HepG2 (cell line): Measurements from ENCODE around the gene ICE2. TPM values are rescaled to one million over a fixed set of nuclear protein-coding genes. Genes with fewer than 3 reads are reported as not detected.

Experiments used
- DPF2 ChIP-seq: sonication (generic); formaldehyde crosslinking; IDR thresholded peaks from 2 replicates; pipeline ENCODE4 v1.4.0; 2020; ENCODE audit warnings: mild to moderate bottlenecking, low read depth, missing genetic modification reagents, borderline replicate concordance
- GATAD2A ChIP-seq: IDR thresholded peaks from 2 replicates; pipeline ENCODE4 v1.6.1; 2016
- IRF2 ChIP-seq: IDR thresholded peaks from 2 replicates; pipeline ENCODE4 v1.6.1; 2018; ENCODE audit warnings: missing genetic modification reagents, missing compliant biosample characterization
- NFYC ChIP-seq: IDR thresholded peaks from 2 replicates; pipeline ENCODE4 v1.6.1; 2016; ENCODE audit warnings: missing genetic modification reagents, missing compliant biosample characterization
- PHF21A ChIP-seq: sonication (generic); formaldehyde crosslinking; IDR thresholded peaks from 2 replicates; pipeline ENCODE4 v1.5.0; 2020; ENCODE audit warnings: mild to moderate bottlenecking, missing genetic modification reagents
- PTBP1 ChIP-seq: fragments of 200-400 bp; formaldehyde crosslinking; IDR thresholded peaks from 2 replicates; pipeline ENCODE4 v1.6.1; 2018; ENCODE audit warnings: low read length, low read depth; ENCODE audit not compliant: poor library complexity, severe bottlenecking
- SRSF1 ChIP-seq: fragments of 200-400 bp; formaldehyde crosslinking; optimal IDR thresholded peaks from 2 replicates; pipeline ENCODE3; 2017; ENCODE audit warnings: mild to moderate bottlenecking, low read depth, low read length, moderate library complexity
- polyA plus RNA-seq, 8 experiments: library from polyadenylated mRNA; depleted of rRNA in 3 of 8; stranded (reverse) in 7 of 8; unstranded in 1 of 8; fragments of >200 nt; fragmentation: Illumina TruSeq in 4 of 8; extraction: Trizol in 4 of 8; gene quantifications; 2 replicates each; pipeline versions ENCODE4 v1.2.1 to v1.2.3, GENCODE V29; 2011 to 2016; ENCODE audit warnings: low read depth in 4 of 8, missing spikeins in 1 of 8, mixed read lengths in 1 of 8; ENCODE audit not compliant: insufficient read depth in 1 of 8
- total RNA-seq, 5 experiments: library from RNA; depleted of rRNA; stranded (reverse); fragments of >200 nt; fragmentation: Illumina TruSeq; extraction: Trizol; gene quantifications; 2 replicates each; pipeline ENCODE4 v1.2.3, GENCODE V29; 2016; ENCODE audit warnings: low read depth in 1 of 5
- TF ChIP-seq, protein P1 (sequence below): IDR thresholded peaks from 2 replicates; pipeline ENCODE4 v1.6.1; 2016; ENCODE audit warnings: low read depth, missing genetic modification reagents, missing compliant biosample characterization
- TF ChIP-seq, protein P2 (sequence below): sonication (generic); formaldehyde crosslinking; conservative IDR thresholded peaks from 2 replicates; pipeline ENCODE4 v1.5.0; 2020; ENCODE audit warnings: missing genetic modification reagents
- TF ChIP-seq, protein P3 (sequence below), 2 experiments: sonication (generic) in 1 of 2; formaldehyde crosslinking in 1 of 2; IDR thresholded peaks; 2 replicates each; pipeline versions ENCODE4 v1.4.0 to v1.6.1; 2018 to 2020; ENCODE audit warnings: missing genetic modification reagents in 2 of 2, borderline replicate concordance in 1 of 2, low read depth in 1 of 2, mild to moderate bottlenecking in 1 of 2, missing biosample characterization in 1 of 2
- TF ChIP-seq, protein P4 (sequence below): sonication (generic); formaldehyde crosslinking; IDR thresholded peaks from 2 replicates; pipeline ENCODE4 v1.8.0; 2022; ENCODE audit warnings: mild to moderate bottlenecking, missing genetic modification reagents, moderate library complexity
- TF ChIP-seq, protein P5 (sequence below): sonication (generic); formaldehyde crosslinking; IDR thresholded peaks from 2 replicates; pipeline ENCODE4 v1.8.0; 2022; ENCODE audit warnings: missing genetic modification reagents, low read depth, mild to moderate bottlenecking, borderline replicate concordance
- TF ChIP-seq, protein P6 (sequence below): IDR thresholded peaks from 2 replicates; pipeline ENCODE4 v1.6.1; 2012; ENCODE audit warnings: low read depth, low read length, improper control_type of control experiment
- TF ChIP-seq, protein P7 (sequence below): IDR thresholded peaks from 2 replicates; pipeline ENCODE4 v1.6.1; 2018; ENCODE audit warnings: missing genetic modification reagents

The ICE2 gene
- total and polyA plus RNA-seq, 2 of the 13 experiments (the other 11 are each of a cell fraction or from before 2014, with no cell fraction given), result 24.8 to 26.4 TPM

DNA sequence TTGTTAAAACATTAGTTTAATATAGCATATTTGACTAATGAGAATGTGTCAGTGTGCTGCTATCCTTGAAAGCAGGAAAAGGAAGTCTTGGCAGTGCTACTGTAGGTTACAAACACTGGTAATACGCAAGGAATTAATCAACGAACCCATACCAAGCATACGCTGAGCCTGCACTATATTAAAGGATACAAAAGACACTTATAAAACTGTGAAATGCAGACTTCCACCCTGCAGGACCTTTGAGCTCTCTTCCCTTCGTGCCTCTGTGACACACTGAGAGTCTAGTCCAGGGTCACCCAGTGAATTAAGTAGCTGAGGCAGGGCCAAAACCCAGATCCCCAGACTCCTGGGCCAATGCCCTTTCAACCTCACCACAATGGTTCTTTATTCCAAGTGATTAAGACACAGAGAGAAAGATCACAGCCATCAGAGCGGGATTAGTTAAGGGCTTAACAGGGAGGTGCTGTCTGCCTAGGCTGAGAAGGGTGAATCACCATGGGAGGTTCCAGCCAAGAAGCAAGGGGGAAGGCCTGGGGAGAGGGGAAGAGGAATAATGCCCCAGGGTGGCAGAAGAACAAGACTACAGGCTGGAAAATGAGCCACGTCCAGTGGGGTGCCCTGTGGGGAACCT, 88.0 kb downstream of the ICE2 start (continued):
- TF ChIP-seq, protein P1, sequence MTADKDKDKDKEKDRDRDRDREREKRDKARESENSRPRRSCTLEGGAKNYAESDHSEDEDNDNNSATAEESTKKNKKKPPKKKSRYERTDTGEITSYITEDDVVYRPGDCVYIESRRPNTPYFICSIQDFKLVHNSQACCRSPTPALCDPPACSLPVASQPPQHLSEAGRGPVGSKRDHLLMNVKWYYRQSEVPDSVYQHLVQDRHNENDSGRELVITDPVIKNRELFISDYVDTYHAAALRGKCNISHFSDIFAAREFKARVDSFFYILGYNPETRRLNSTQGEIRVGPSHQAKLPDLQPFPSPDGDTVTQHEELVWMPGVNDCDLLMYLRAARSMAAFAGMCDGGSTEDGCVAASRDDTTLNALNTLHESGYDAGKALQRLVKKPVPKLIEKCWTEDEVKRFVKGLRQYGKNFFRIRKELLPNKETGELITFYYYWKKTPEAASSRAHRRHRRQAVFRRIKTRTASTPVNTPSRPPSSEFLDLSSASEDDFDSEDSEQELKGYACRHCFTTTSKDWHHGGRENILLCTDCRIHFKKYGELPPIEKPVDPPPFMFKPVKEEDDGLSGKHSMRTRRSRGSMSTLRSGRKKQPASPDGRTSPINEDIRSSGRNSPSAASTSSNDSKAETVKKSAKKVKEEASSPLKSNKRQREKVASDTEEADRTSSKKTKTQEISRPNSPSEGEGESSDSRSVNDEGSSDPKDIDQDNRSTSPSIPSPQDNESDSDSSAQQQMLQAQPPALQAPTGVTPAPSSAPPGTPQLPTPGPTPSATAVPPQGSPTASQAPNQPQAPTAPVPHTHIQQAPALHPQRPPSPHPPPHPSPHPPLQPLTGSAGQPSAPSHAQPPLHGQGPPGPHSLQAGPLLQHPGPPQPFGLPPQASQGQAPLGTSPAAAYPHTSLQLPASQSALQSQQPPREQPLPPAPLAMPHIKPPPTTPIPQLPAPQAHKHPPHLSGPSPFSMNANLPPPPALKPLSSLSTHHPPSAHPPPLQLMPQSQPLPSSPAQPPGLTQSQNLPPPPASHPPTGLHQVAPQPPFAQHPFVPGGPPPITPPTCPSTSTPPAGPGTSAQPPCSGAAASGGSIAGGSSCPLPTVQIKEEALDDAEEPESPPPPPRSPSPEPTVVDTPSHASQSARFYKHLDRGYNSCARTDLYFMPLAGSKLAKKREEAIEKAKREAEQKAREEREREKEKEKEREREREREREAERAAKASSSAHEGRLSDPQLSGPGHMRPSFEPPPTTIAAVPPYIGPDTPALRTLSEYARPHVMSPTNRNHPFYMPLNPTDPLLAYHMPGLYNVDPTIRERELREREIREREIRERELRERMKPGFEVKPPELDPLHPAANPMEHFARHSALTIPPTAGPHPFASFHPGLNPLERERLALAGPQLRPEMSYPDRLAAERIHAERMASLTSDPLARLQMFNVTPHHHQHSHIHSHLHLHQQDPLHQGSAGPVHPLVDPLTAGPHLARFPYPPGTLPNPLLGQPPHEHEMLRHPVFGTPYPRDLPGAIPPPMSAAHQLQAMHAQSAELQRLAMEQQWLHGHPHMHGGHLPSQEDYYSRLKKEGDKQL, result no peak
- TF ChIP-seq SRSF1, result no peak
- TF ChIP-seq NFYC, result no peak
- TF ChIP-seq, protein P2, sequence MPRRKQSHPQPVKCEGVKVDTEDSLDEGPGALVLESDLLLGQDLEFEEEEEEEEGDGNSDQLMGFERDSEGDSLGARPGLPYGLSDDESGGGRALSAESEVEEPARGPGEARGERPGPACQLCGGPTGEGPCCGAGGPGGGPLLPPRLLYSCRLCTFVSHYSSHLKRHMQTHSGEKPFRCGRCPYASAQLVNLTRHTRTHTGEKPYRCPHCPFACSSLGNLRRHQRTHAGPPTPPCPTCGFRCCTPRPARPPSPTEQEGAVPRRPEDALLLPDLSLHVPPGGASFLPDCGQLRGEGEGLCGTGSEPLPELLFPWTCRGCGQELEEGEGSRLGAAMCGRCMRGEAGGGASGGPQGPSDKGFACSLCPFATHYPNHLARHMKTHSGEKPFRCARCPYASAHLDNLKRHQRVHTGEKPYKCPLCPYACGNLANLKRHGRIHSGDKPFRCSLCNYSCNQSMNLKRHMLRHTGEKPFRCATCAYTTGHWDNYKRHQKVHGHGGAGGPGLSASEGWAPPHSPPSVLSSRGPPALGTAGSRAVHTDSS (CRISPR knock-in tag), result no peak
- TF ChIP-seq, protein P3, sequence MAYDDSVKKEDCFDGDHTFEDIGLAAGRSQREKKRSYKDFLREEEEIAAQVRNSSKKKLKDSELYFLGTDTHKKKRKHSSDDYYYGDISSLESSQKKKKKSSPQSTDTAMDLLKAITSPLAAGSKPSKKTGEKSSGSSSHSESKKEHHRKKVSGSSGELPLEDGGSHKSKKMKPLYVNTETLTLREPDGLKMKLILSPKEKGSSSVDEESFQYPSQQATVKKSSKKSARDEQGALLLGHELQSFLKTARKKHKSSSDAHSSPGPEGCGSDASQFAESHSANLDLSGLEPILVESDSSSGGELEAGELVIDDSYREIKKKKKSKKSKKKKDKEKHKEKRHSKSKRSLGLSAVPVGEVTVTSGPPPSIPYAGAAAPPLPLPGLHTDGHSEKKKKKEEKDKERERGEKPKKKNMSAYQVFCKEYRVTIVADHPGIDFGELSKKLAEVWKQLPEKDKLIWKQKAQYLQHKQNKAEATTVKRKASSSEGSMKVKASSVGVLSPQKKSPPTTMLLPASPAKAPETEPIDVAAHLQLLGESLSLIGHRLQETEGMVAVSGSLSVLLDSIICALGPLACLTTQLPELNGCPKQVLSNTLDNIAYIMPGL (CRISPR knock-in tag; IDR thresholded peaks at IDR 0.05; ENCODE audit: borderline replicate concordance in 1 of 2, low read depth in 1 of 2), result no peak
- TF ChIP-seq PHF21A, result peak; percentile 69; the same call in 1 of the 2 replicates
- TF ChIP-seq DPF2 (CRISPR knock-in tag), result 0 out of 2 replicates have a peak, but pooled peaks have one; percentile 47
- TF ChIP-seq, protein P4, sequence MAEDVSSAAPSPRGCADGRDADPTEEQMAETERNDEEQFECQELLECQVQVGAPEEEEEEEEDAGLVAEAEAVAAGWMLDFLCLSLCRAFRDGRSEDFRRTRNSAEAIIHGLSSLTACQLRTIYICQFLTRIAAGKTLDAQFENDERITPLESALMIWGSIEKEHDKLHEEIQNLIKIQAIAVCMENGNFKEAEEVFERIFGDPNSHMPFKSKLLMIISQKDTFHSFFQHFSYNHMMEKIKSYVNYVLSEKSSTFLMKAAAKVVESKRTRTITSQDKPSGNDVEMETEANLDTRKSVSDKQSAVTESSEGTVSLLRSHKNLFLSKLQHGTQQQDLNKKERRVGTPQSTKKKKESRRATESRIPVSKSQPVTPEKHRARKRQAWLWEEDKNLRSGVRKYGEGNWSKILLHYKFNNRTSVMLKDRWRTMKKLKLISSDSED (CRISPR knock-in tag), result no peak
- TF ChIP-seq, protein P5, sequence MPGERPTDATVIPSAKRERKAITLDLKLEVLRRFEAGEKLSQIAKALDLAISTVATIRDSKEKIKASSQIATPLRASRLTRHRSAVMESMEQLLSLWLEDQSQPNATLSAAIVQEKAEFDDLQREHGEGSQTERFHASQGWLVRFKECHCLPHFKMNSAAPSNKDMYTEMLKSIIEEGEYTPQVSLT, result no peak
- 0 out of 2 replicates have a peak, but pooled peaks have one; percentile 56 for TF ChIP-seq GATAD2A (CRISPR knock-in tag)
- TF ChIP-seq IRF2, result no peak; the same call in 1 of the 2 replicates
- TF ChIP-seq, protein P6, sequence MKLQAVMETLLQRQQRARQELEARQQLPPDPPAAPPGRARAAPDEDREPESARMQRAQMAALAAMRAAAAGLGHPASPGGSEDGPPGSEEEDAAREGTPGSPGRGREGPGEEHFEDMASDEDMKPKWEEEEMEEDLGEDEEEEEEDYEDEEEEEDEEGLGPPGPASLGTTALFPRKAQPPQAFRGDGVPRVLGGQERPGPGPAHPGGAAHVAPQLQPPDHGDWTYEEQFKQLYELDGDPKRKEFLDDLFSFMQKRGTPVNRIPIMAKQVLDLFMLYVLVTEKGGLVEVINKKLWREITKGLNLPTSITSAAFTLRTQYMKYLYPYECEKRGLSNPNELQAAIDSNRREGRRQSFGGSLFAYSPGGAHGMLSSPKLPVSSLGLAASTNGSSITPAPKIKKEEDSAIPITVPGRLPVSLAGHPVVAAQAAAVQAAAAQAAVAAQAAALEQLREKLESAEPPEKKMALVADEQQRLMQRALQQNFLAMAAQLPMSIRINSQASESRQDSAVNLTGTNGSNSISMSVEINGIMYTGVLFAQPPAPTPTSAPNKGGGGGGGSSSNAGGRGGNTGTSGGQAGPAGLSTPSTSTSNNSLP, result peak; percentile 40; the same call in 1 of the 2 replicates
- TF ChIP-seq, protein P7, sequence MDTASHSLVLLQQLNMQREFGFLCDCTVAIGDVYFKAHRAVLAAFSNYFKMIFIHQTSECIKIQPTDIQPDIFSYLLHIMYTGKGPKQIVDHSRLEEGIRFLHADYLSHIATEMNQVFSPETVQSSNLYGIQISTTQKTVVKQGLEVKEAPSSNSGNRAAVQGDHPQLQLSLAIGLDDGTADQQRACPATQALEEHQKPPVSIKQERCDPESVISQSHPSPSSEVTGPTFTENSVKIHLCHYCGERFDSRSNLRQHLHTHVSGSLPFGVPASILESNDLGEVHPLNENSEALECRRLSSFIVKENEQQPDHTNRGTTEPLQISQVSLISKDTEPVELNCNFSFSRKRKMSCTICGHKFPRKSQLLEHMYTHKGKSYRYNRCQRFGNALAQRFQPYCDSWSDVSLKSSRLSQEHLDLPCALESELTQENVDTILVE, result no peak
- TF ChIP-seq PTBP1, result no peak
